Measurements from ENCODE around the gene PRSS33.

The PRSS33 gene

GRCh38 chr16:2765462-2766404, 21.6 kb downstream of the PRSS33 start:
- in situ Hi-C loops (cut with HindIII; ENCODE audit: low sequenced_read_pairs), result no loop called here

- in situ Hi-C loops (cut with HindIII; ENCODE audit: low sequenced_read_pairs), result no loop called here
Measured at GRCh38 chr16:2764718-2765117, 22.6 kb downstream of the PRSS33 start.

DNA sequence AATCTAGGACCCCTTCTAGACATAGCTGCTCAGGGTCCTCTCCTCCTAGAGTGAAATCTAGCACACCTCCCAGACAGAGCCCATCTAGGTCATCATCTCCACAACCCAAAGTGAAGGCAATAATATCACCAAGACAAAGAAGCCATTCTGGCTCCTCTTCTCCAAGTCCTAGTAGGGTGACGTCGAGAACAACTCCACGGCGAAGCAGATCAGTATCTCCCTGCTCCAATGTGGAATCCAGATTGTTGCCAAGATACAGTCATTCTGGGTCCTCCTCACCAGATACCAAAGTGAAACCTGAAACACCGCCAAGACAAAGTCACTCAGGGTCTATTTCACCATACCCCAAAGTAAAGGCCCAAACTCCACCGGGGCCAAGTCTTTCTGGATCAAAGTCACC, 24.2 kb downstream of the PRSS33 start:
- in situ Hi-C loops (cut with HindIII; ENCODE audit: low sequenced_read_pairs), result no loop called here

DNA sequence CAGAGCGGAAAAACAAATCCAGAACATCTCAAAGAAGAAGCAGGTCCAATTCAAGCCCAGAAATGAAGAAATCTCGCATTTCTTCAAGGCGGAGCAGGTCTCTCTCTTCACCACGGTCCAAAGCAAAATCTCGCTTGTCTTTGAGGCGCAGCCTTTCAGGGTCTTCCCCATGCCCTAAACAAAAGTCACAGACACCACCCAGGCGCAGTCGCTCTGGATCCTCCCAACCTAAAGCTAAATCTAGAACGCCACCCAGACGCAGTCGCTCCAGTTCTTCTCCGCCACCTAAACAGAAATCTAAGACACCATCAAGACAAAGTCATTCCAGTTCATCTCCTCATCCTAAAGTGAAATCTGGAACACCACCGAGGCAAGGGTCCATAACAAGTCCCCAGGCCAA, 24.6 kb downstream of the PRSS33 start:
- in situ Hi-C loops (cut with HindIII; ENCODE audit: low sequenced_read_pairs), result no loop called here

DNA sequence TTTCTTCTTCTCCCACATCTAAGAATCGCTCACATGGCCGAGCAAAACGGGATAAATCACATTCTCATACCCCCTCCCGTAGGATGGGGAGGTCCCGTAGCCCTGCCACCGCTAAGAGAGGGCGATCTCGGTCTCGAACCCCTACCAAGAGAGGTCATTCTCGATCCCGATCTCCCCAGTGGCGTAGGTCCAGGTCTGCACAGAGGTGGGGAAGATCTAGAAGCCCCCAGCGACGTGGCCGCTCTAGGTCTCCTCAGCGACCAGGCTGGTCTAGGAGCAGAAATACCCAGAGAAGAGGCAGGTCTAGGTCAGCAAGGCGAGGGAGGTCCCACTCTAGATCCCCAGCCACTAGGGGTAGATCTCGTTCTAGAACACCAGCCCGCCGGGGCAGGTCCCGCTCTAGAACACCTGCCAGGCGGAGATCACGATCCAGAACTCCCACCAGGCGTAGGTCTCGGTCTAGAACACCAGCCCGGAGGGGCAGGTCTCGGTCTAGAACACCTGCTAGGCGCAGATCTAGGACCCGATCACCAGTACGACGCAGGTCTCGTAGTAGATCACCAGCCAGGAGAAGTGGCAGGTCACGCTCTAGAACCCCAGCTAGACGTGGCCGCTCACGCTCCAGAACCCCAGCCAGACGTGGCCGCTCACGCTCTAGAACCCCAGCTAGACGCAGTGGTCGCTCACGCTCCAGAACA, 25.3 kb downstream of the PRSS33 start:
- in situ Hi-C loops (cut with HindIII; ENCODE audit: low sequenced_read_pairs), result no loop called here

DNA sequence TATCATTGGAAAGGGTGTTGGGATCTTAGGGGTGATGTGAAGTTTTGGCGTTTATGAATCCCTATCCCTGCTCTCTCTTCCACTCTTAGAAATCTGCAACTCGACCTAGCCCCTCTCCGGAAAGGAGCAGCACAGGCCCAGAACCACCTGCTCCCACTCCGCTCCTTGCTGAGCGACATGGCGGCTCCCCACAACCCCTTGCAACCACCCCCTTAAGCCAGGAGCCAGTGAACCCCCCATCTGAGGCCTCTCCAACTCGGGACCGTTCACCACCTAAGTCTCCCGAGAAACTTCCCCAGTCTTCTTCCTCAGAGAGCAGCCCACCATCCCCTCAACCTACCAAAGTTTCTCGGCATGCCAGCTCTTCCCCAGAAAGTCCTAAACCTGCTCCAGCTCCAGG, 25.9 kb downstream of the PRSS33 start:
- in situ Hi-C loops (cut with HindIII; ENCODE audit: low sequenced_read_pairs), result no loop called here

DNA sequence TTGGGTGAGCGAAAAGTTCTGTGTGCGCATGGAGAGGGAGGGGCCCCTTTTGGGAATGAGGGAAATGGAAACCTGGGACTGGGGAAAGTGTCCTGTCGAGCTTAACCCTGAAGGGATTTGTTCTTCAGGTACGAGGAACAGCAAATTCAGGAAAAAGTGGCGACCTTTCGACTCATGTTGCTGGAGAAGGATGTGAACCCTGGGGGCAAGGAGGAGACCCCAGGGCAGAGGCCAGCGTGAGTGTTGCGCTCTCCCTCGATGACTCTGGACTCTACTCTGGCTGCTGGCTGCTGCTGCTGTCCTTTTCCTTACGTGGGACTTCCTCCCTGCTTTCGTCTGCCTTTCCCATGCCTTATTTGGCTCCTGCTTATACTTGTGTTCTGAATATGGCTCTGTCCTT, 30.0 kb downstream of the PRSS33 start:
- in situ Hi-C loops (cut with HindIII; ENCODE audit: low sequenced_read_pairs), result no loop called here

DNA sequence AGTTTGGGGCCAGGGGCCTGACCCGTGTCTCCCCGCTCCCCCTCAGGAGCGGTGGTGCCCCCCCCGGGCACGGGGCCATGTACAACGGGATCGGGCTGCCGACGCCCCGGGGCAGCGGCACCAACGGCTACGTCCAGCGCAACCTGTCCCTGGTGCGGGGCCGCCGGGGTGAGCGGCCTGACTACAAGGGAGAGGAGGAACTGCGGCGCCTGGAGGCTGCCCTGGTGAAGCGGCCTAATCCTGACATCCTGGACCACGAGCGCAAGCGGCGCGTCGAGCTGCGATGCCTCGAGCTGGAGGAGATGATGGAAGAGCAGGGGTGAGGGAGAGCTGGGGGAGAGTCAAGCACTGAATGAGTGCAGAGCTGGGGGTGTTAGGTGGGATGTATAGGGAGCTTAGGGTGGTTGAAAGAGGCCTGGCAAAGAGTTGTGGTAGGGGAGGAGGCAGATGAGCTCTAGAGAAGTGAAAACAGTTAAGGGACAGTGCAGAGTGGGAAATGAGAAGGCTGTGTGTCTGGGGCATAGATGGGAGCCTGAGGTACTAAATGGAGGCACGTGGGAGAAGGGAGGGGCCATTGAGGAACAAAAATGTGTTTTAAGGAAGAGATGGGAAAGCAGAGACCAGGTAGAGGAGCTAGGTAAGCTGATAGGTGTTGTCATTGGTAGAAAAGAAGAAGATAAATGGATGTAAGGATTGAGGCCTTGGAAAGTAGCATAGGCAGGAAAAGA, 30.9 kb downstream of the PRSS33 start:
- in situ Hi-C loops (cut with HindIII; ENCODE audit: low sequenced_read_pairs), result no loop called here

GRCh38 chr16:2755158-2755557, 32.2 kb downstream of the PRSS33 start:
- in situ Hi-C loops (cut with HindIII; ENCODE audit: low sequenced_read_pairs), result no loop called here

- in situ Hi-C loops (cut with HindIII; ENCODE audit: low sequenced_read_pairs), result no loop called here
Measured at GRCh38 chr16:2753733-2754020, 33.7 kb downstream of the PRSS33 start.

GRCh38 chr16:2752850-2753732, 34.3 kb downstream of the PRSS33 start:
- in situ Hi-C loops (cut with HindIII; ENCODE audit: low sequenced_read_pairs), result no loop called here

DNA sequence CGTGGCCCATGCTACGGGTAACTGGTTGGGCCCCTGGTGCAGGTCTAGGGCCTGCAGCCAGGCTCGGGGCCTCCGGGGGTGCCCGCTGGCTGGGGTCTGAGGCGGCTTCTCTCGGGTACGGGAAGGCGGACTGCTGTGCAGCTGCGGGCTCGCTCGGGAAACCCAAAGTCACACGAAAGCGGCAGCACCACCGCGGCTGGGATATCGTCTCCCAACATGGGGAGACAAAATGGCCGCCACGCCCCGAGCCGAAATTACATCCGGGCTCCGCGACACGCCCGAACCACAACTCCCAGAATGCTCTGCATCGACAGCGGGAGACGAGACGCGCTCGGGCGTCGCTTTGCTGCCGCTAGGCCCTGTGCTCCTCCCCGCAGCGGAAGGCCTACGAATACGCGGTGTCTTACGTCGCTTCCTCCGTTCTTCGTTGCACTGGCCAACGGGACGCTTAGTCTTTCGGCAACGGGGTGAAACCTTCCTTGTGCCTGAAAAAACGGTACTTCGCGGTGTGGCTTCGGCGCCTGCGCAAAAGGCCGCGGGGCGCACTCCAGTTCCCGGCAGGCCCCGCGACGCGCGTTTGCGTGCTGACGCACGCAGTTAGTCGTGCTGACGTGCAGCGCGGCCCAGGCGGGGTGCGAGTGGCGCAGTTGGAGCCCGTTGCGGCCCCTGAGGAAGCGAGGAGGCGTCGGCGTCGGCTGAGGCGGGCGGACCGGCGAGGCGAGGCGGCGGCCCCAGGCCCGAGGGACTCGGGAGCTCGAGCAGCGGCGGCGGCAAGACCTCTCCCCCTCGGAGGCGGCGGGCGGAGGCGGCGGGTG, 35.1 kb downstream of the PRSS33 start, which contains the start of gene SRRM2:
Gene SRRM2 (plus strand): TSS at position 604 of the 815 bp plus-strand sequence. CDS start 3,727 bp downstream, outside the sequence.
- in situ Hi-C loops (cut with HindIII; ENCODE audit: low sequenced_read_pairs), result no loop called here

DNA sequence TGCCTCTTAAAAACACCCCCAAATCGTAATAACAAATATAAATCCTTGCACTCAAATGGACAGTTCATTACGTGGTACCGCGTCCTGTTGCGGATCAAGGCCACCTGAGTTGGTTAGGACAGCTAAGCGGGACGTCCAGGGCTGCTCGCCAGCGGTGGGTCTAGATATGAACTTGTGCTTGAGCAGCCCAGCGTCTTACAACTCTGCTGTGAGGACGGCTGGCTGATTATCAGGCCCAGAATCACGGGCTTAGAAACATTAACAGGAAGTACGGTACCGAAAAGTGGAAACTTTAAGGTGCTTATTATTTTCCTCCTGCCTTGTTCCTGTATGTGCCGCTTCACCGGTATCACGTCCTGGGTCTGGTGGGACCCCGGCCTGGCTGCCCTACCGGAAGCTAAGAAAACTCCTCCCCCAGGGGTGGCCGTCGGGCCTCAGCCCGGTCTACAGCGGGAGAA, 35.8 kb downstream of the PRSS33 start:
- in situ Hi-C loops (cut with HindIII; ENCODE audit: low sequenced_read_pairs), result no loop called here

DNA sequence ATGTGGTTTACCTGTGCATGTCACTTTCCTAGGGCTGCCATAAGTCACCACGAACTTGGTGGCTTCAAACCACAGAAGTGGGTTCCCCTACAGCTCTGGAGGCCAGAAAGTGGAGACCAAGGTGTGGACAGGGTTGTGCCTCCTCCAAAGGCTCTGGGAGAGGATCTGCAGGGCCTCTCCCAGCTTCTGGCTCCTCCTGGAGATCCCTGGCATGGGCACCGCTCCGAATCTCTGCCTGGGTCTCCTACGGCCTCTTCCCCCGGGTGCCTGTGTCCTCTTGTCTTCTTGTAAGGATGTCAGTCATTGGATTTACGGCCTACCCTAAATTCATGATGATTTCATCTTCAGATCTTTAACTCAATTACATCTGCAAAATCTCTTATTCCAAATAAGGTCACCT, 37.4 kb downstream of the PRSS33 start:
- in situ Hi-C loops (cut with HindIII; ENCODE audit: low sequenced_read_pairs), result no loop called here

DNA sequence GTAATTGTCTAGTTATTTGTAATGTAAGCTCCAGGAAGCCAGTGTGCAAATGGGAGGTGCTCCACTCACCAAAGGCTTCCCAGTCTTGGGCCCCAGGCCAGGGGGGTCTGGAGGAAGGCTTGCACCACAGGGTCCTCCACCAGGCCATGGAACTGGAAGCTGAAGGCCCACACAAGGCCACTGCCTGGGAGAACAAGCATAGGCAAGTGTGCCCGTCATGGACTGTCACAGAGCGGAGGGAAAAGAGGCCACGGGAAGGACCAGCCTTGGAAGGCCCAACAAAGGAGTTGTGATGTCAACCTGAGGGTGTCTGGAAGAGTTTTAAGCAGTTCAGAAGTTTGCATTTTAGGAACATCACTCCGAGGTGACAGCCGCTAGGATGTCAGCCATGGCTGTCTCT, 37.9 kb downstream of the PRSS33 start:
- in situ Hi-C loops (cut with HindIII; ENCODE audit: low sequenced_read_pairs), result no loop called here

DNA sequence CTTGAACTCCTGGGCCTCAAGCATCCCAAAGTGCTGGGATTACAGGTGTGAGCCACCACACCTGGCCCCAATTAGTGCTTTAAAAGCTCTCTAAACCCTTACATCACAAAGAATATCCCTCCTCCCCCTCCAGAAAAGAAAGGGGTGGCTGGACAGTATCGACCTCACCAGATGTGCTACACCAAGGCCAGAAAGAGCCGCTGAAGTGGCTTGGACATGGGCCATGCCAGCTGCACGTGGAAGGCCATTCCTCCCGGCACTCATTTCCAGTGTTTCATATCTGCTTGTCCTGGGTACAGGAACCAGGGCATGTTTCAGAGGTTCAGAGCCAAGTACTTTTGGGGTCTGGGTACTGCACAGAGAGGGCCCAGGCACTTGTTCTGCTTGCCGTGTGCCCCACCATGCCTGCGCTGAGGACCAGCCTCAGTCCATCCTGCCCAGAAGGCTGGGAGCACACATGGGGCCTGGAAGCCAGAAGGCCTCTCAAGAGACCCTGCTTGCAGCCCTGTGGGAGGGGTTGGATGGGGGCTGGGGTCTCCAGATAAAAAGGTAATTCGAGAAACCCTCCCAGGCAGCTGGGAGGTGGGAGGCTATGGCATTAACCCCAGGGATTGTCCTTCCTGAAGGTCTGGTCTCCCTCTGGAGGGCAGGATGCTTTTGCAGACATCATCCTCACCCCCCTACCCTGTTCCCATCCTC, 38.5 kb downstream of the PRSS33 start:
- in situ Hi-C loops (cut with HindIII; ENCODE audit: low sequenced_read_pairs), result no loop called here

DNA sequence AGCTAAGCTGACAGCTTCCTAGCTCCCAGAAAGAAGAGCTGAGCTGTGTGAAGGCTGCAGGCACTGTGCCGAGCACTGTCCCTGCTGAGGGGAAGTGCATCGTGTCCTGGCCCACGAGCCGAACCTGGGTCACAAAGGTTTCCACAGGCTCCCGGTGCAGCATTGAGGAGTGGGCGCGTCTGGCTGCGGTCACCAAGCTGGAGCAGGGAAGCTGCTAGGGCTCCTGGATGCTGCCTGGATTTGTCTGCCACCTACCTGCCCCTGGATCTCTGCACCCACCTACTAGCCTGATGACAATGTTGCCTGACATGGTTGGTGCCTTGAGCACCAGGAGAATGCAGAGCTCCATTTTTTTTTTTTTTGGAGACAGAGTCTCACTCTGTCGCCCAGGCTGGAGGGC, 41.4 kb downstream of the PRSS33 start:
- in situ Hi-C loops (cut with HindIII; ENCODE audit: low sequenced_read_pairs), result no loop called here

GRCh38 chr16:2745116-2745890, 42.1 kb downstream of the PRSS33 start:
- in situ Hi-C loops (cut with HindIII; ENCODE audit: low sequenced_read_pairs), result no loop called here

All from DLD1 (cell line).